ENCODE measurements around the gene MMEL1.

The MMEL1 gene

GRCh38 chr1:2611031-2611501 is 21.8 kb downstream of the MMEL1 start:
- POLR2A ChIA-PET, result no interaction called here
- peak; percentile 88 for TF ChIP-seq KLF9 (tag by site-specific recombination; IDR thresholded peaks at IDR 0.05; ENCODE audit: low read depth)
- peak; percentile 97 for TF ChIP-seq KLF1 (tag by site-specific recombination; IDR thresholded peaks at IDR 0.05)
- 0 out of 2 replicates have a peak, but pooled peaks have one; percentile 39 for TF ChIP-seq PATZ1 (tag by site-specific recombination; IDR thresholded peaks at IDR 0.05)
- TF ChIP-seq ZNF791 (tag by site-specific recombination; IDR thresholded peaks at IDR 0.05), result no peak
- peak; percentile 68; the same call in 1 of the 2 replicates for TF ChIP-seq KLF8 (tag by site-specific recombination; IDR thresholded peaks at IDR 0.05)
- no peak for TF ChIP-seq OVOL3 (tag by site-specific recombination; IDR thresholded peaks at IDR 0.05)
- TF ChIP-seq SP2 (tag by site-specific recombination; IDR thresholded peaks at IDR 0.05), result peak; percentile 47
- peak; percentile 54 for TF ChIP-seq ZIC2 (tag by site-specific recombination; IDR thresholded peaks at IDR 0.05)
- no peaks in the 10 kb centered on the region for H3K36me3 ChIP-seq (ENCODE audit: control insufficient read depth in 2 of 2, insufficient read depth in 1 of 2, low read length in 2 of 2)
- CTCF ChIA-PET, result interaction anchor here (0.6 kb wide), 1 partner anchor 12 kb away, joined by 3 read pairs; no protein-coding TSS in a partner anchor
- no peak overlapping the region for H3K4me3 ChIP-seq (ENCODE audit: low read depth, low read length)
- H3K4me1 ChIP-seq (ENCODE audit: control insufficient read depth, insufficient read depth, low read length), result no peaks in the 10 kb centered on the region
- no peaks in the 10 kb centered on the region for H3K9me3 ChIP-seq (ENCODE audit: control insufficient read depth, insufficient read depth, low read depth, low read length)
- H3K27ac ChIP-seq (ENCODE audit: extremely low read depth, low read depth, low read length), result no peak overlapping the region

DNA sequence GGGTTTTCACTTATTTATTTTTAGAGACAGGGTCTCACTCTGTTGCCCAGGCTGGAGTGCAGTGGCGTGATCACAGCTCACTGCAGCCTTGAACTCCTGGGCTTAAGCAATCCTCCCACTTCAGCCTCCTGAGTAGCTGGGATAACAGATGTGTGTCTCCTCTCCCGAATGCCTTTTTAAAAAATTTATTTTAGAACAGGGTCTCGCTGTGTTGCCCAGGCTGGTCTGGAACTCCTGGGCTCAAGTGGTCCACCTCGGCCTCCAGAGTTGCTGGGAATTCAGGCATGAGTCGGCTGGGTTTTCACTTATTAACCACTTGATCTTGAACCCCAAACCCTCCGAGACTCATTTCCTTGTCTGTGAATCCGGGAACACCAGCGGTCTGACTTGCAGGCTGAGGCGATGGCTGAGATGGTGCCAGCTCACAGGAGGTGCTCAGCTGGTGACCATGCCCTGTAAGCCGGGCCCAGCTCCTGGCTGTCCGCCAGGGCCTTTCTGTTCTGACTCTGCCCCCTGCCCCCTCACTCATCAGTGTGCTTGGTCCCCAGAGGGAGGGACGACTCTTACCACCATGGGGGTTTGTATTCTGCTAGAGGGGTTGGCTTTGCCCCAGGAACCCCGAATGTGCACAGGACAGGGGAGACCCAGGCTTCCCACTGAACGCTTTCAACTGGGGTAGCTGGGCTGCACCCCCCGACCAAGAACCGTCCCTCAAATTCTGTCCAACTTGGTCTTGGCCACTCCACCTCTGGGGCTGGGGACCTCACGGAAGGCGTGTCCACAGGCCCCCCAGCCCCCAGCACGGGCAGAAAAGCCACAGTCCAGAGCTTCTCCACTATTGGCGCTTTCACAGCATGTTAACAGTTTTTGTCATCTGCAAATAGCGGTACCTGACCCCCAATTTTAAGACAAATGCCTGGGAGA is 22.5 kb downstream of the MMEL1 start:
- no peak overlapping the region for H3K27ac ChIP-seq (ENCODE audit: extremely low read depth, low read depth, low read length)
- H3K4me3 ChIP-seq (ENCODE audit: low read depth, low read length), result no peak overlapping the region
- TF ChIP-seq ZNF521 (tag by site-specific recombination; IDR thresholded peaks at IDR 0.05) (no peak), KLF16 (tag by site-specific recombination; IDR thresholded peaks at IDR 0.05) (no peak), ZNF121 (tag by site-specific recombination; IDR thresholded peaks at IDR 0.05) (peak; percentile 74), GLIS1 (tag by site-specific recombination; IDR thresholded peaks at IDR 0.05) (peak; percentile 47; the same call in 1 of the 2 replicates), ZNF133 (tag by site-specific recombination; IDR thresholded peaks at IDR 0.05) (no peak), SP7 (tag by site-specific recombination; IDR thresholded peaks at IDR 0.05) (no peak), ZIC2 (tag by site-specific recombination; IDR thresholded peaks at IDR 0.05) (peak; percentile 72)
- TF ChIP-seq, protein P1, sequence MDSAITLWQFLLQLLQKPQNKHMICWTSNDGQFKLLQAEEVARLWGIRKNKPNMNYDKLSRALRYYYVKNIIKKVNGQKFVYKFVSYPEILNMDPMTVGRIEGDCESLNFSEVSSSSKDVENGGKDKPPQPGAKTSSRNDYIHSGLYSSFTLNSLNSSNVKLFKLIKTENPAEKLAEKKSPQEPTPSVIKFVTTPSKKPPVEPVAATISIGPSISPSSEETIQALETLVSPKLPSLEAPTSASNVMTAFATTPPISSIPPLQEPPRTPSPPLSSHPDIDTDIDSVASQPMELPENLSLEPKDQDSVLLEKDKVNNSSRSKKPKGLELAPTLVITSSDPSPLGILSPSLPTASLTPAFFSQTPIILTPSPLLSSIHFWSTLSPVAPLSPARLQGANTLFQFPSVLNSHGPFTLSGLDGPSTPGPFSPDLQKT (IDR thresholded peaks at IDR 0.05; ENCODE audit: borderline replicate concordance, low read depth, low read length), result no peak
- CTCF ChIA-PET, result no interaction called here
- H3K36me3 ChIP-seq (ENCODE audit: control insufficient read depth in 2 of 2, insufficient read depth in 1 of 2, low read length in 2 of 2), result no peaks in the 10 kb centered on the region
- POLR2A ChIA-PET, result no interaction called here
- H3K9me3 ChIP-seq (ENCODE audit: control insufficient read depth, insufficient read depth, low read depth, low read length), result no peaks in the 10 kb centered on the region
- no peaks in the 10 kb centered on the region for H3K4me1 ChIP-seq (ENCODE audit: control insufficient read depth, insufficient read depth, low read length)

GRCh38 chr1:2609319-2610035 is 23.3 kb downstream of the MMEL1 start:
- Histone ChIP-seq H3K4me3 (ENCODE audit: low read depth, low read length) (no peak overlapping the region), H3K27ac (ENCODE audit: extremely low read depth, low read depth, low read length) (no peak overlapping the region), H3K9me3 (ENCODE audit: control insufficient read depth, insufficient read depth, low read depth, low read length) (no peaks in the 10 kb centered on the region), H3K4me1 (ENCODE audit: control insufficient read depth, insufficient read depth, low read length) (no peaks in the 10 kb centered on the region), H3K36me3 (ENCODE audit: control insufficient read depth in 2 of 2, insufficient read depth in 1 of 2, low read length in 2 of 2) (no peaks in the 10 kb centered on the region)
- 0 out of 2 replicates have a peak, but pooled peaks have one; percentile 25 for TF ChIP-seq ZNF768 (tag by site-specific recombination; IDR thresholded peaks at IDR 0.05)
- no peak for TF ChIP-seq ZNF280C (tag by site-specific recombination; IDR thresholded peaks at IDR 0.05)
- CTCF ChIA-PET, result no interaction called here
- POLR2A ChIA-PET, result no interaction called here
